Lower lobe of right lung (tissue), 2 donors: ENCODE data around the gene CACNA1I. TPM values are rescaled to one million over a fixed set of nuclear protein-coding genes. Genes with fewer than 3 reads are reported as not detected.

Experiments used
- ATAC-seq, 2 donors: fragments of 200-7000 bp; cut with Tn5 transposase; one replicate each; pipeline ENCODE4 v1.9.1; 2020 to 2022; ENCODE audit warnings: mild to moderate bottlenecking in 2 of 2, moderate library complexity in 2 of 2
- DNase-seq: peaks from one replicate; pipeline ENCODE4 v3.0.0-alpha.2; 2020
- H3K27ac ChIP-seq: fragments of 200-600 bp; one replicate; pipeline ENCODE4 v1.8.0; 2022
- H3K27me3 ChIP-seq: fragments of 200-600 bp; one replicate; pipeline ENCODE4 v1.8.0; 2022; ENCODE audit warnings: low read depth
- H3K36me3 ChIP-seq: fragments of 200-600 bp; one replicate; pipeline ENCODE4 v1.8.0; 2022; ENCODE audit warnings: mild to moderate bottlenecking
- H3K4me1 ChIP-seq: fragments of 200-600 bp; one replicate; pipeline ENCODE4 v1.8.0; 2022
- H3K4me3 ChIP-seq: fragments of 200-600 bp; one replicate; pipeline ENCODE4 v1.8.0; 2022; ENCODE audit warnings: mild to moderate bottlenecking
- H3K9me3 ChIP-seq: fragments of 200-600 bp; one replicate; pipeline ENCODE4 v1.8.0; 2022
- intact Hi-C: fragments of 100-400 bp; cut with DNase I; formaldehyde crosslinking; loops from one replicate; pipeline ENCODE4 v1.11.0; 2022
- total RNA-seq: library from RNA; stranded (reverse); fragmentation: NEBNext Ultra II Directional; extraction: Animal tissue kit (Norgen Biotek cat#: 25700); gene quantifications from one replicate; pipeline ENCODE4 v1.2.1, GENCODE V29; 2021
- TF ChIP-seq, protein P1 (sequence below): fragments of 200-600 bp; IDR thresholded peaks from one replicate; pipeline ENCODE4 v1.8.0; 2022; ENCODE audit warnings: antibody characterized with exemption, mild to moderate bottlenecking
- donor health status: DM: no; HTN: yes; CAD: no; lungs with severe emphysema.

Gene CACNA1I
- total RNA-seq, 1 donor from 2014 or later = 0.21 TPM

DNA sequence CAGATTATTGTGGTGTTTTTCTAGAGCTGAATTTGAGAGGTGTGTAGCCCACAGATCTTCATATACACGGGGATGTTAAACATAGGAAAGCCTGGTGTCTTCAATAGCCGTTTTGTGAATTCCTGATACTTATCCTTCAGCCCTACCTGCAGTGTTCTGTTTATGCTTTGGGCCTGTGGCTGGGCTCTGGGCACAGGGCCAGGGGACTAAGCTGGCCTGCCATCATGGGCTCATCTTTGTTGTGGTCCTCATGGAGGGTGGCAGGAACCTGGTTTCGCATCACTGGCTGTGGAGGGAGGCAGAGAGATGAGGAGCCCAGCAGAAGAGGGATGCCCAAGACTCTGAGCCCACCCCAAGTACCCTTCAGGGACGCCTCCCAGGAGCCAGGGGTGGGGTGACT is 112.4 kb downstream of the CACNA1I start:
- Histone ChIP-seq H3K36me3 (no peaks in the 10 kb centered on the region), H3K4me1 (no peaks in the 10 kb centered on the region), H3K9me3 (no peaks in the 10 kb centered on the region), H3K27ac (no peak overlapping the region), H3K4me3 (no peak overlapping the region), H3K27me3 (peaks cover 48% of the 10 kb centered on the region)
- no peak for DNase-seq
- TF ChIP-seq, protein P1, sequence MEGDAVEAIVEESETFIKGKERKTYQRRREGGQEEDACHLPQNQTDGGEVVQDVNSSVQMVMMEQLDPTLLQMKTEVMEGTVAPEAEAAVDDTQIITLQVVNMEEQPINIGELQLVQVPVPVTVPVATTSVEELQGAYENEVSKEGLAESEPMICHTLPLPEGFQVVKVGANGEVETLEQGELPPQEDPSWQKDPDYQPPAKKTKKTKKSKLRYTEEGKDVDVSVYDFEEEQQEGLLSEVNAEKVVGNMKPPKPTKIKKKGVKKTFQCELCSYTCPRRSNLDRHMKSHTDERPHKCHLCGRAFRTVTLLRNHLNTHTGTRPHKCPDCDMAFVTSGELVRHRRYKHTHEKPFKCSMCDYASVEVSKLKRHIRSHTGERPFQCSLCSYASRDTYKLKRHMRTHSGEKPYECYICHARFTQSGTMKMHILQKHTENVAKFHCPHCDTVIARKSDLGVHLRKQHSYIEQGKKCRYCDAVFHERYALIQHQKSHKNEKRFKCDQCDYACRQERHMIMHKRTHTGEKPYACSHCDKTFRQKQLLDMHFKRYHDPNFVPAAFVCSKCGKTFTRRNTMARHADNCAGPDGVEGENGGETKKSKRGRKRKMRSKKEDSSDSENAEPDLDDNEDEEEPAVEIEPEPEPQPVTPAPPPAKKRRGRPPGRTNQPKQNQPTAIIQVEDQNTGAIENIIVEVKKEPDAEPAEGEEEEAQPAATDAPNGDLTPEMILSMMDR = no peak
- intact Hi-C loops = no loop called here
- no peak for ATAC-seq

DNA sequence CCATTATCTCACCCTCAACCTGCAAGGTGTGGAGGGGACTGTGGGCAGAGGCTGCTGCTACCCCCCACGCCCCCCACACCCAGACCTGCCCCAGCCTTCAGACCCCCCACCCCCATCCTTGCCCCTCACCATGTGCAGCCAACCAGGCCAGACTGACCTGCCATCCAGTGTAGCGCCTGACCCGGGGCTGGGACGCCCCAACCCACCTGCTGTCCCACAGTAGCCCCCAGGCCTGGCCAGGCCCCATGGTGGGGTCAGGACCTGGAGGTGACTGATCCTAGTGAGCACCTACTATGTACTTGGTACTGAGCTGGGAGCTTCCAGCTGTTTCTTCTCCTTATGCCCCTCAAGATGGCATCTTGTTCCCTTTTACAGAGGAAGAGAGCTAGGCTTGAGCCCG is 113.1 kb downstream of the CACNA1I start:
- H3K4me1 ChIP-seq = no peaks in the 10 kb centered on the region
- no peak for DNase-seq
- H3K36me3 ChIP-seq = no peaks in the 10 kb centered on the region
- ATAC-seq = no peak
- no peak overlapping the region for H3K4me3 ChIP-seq
- no peak overlapping the region for H3K27ac ChIP-seq
- intact Hi-C loops = no loop called here
- H3K27me3 ChIP-seq = peaks cover 55% of the 10 kb centered on the region
- TF ChIP-seq, protein P1 = no peak
- H3K9me3 ChIP-seq = no peaks in the 10 kb centered on the region

DNA sequence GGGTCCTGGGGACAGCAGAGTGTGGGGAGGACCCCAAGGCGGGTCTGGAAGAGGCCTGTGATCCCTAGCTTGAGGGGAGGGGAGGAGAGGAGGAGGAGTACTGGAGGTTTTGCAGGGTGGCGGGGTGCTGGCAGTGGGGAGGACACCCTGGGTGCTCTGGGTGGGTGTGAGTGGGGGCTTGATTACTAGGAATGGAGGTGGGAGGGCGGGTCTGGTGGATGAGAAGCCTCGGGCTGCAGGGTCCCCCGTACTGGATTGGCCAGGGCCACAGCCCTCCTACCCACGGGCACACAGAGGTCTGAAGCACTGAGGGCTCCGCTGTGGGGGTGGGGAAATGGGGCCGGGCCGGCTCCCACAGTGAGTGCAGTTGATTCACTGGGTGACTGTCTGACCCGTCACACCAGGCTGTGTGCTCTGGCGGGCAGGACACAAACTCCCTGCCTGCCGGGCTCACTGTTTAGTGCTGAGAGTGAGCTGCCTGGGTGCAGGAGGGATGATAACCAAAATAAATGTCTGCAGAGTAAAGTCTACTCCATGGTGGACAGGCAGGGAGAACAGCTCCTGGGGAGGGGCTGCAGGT is 114.2 kb downstream of the CACNA1I start:
- H3K27me3 ChIP-seq = peaks cover 59% of the 10 kb centered on the region
- H3K9me3 ChIP-seq = no peaks in the 10 kb centered on the region
- ATAC-seq (no peak), DNase-seq (no peak)
- no peaks in the 10 kb centered on the region for H3K36me3 ChIP-seq
- no peak overlapping the region for H3K4me3 ChIP-seq
- no peak overlapping the region for H3K27ac ChIP-seq
- no peaks in the 10 kb centered on the region for H3K4me1 ChIP-seq
- intact Hi-C loops = no loop called here
- TF ChIP-seq, protein P1 = no peak

DNA sequence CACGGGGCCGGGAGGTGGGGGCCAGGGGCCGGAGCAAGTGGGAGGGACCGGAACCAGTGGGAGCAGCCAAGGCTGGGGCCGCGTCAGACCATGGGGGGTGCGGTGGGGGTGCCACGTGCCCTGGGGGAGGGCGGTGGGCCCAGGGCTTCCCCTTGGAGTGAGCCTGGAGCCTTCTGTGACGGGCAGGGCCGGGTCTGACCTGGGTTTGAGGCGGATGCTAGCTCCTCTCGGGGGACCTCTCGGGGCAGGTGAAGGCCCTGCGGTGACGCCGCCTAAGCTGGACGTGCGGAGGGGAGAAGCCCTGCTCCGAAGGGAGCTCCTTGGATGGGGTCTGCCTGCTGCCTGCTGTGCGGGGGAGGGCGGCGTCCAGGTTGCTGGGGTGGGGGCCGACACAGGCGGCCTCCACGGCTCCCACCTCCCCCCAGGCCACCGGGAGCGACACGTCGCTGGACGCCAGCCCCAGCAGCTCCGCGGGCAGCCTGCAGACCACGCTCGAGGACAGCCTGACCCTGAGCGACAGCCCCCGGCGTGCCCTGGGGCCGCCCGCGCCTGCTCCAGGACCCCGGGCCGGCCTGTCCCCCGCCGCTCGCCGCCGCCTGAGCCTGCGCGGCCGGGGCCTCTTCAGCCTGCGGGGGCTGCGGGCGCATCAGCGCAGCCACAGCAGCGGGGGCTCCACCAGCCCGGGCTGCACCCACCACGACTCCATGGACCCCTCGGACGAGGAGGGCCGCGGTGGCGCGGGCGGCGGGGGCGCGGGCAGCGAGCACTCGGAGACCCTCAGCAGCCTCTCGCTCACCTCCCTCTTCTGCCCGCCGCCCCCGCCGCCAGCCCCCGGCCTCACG is 115.0 kb downstream of the CACNA1I start:
- intact Hi-C loops = no loop called here
- TF ChIP-seq, protein P1 = no peak
- Histone ChIP-seq H3K4me3 (no peak overlapping the region), H3K4me1 (no peaks in the 10 kb centered on the region), H3K27me3 (peaks cover 64% of the 10 kb centered on the region), H3K9me3 (no peaks in the 10 kb centered on the region), H3K27ac (no peak overlapping the region), H3K36me3 (no peaks in the 10 kb centered on the region)
- DNase-seq = no peak
- no peak for ATAC-seq

DNA sequence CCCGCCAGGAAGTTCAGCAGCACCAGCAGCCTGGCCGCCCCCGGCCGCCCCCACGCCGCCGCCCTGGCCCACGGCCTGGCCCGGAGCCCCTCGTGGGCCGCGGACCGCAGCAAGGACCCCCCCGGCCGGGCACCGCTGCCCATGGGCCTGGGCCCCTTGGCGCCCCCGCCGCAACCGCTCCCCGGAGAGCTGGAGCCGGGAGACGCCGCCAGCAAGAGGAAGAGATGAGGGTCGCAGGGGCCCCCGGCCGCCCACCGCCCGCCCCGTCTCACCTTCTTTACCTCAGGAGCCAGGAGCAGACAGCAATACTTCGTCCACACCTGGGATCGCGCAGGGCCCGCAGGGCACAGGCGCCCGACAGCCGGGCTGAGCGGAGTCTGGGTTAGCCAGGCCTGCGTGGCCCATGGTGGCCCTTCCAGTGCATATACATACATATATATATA is 115.6 kb downstream of the CACNA1I start:
- H3K36me3 ChIP-seq = no peaks in the 10 kb centered on the region
- no peaks in the 10 kb centered on the region for H3K4me1 ChIP-seq
- H3K4me3 ChIP-seq = no peak overlapping the region
- no peak for ATAC-seq
- peaks cover 65% of the 10 kb centered on the region for H3K27me3 ChIP-seq
- DNase-seq = no peak
- intact Hi-C loops = no loop called here
- H3K27ac ChIP-seq = no peak overlapping the region
- H3K9me3 ChIP-seq = no peaks in the 10 kb centered on the region
- TF ChIP-seq, protein P1 = no peak
